ENCODE data around the gene TSACC. TPM values are rescaled to one million over a fixed set of nuclear protein-coding genes. Genes with fewer than 3 reads are reported as not detected.

Gene TSACC
- total RNA-seq, 1 donor from 2014 or later: not detected

DNA sequence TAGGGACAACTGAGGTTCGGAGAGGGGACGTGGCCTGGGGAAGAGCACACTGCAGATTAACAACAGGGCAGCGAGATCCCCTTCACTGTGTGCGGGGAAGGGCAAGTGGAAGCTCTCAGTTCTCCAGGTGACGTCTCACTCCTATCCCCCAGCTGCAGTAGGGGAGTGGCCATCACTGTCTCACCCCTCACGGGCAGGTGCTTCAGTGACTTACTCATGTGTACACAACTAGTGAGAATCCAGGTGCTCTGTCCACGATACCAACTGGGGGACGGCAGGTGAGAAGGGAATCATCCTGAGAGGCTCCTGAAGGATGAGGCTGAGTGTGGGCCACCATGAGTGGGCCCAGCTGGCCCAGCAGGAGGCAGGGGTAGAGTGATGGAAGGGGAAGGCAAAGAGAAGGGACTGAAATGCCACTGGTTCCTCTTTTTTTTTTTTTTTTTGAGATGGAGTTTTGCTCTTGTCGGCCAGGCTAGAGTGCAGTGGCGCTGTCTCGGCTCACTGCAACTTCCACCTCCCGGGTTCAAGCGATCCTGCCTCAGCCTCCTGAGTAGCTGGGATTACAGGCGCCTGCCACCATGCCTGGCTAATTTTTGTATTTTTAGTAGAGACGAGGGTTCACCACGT, 56.6 kb downstream of the TSACC start:
- no peaks in the 10 kb centered on the region for H3K4me1 Mint-ChIP-seq (ENCODE audit: low read depth)
- H3K27me3 Mint-ChIP-seq (ENCODE audit: insufficient read depth): peaks cover 10% of the 10 kb centered on the region
- no peak overlapping the region for H3K4me3 Mint-ChIP-seq
- no peaks in the 10 kb centered on the region for H3K36me3 Mint-ChIP-seq (ENCODE audit: low read depth)
- no peak overlapping the region for H3K27ac Mint-ChIP-seq
- intact Hi-C loops (cut with micrococcal nuclease): no loop called here
- DNase-seq (ENCODE audit: low spot score): no peak
- no peaks in the 10 kb centered on the region for H3K9me3 Mint-ChIP-seq

Other genes starting within 250 kb of the TSACC start
- 80.1 and 84.1 TPM in 2 replicates for gene LMNA, start 223.8 kb upstream of the TSACC start, total RNA-seq
- 8.8 and 9.0 TPM in 2 replicates for gene SEMA4A, start 184.9 kb upstream of the TSACC start, total RNA-seq
- 67.6 and 79.3 TPM in 2 replicates for gene SLC25A44, start 144.4 kb upstream of the TSACC start, total RNA-seq
- gene PMF1, start 125.5 kb upstream of the TSACC start, total RNA-seq: 105 and 111 TPM in 2 replicates
- gene BGLAP, start 96.3 kb upstream of the TSACC start, total RNA-seq: 1.8 and 2.5 TPM in 2 replicates
- gene PAQR6, start 90.5 kb upstream of the TSACC start, total RNA-seq: 5.0 and 5.2 TPM in 2 replicates
- 95.6 TPM in 2 replicates for gene SMG5, start 55.7 kb upstream of the TSACC start, total RNA-seq
- 8.9 and 9.6 TPM in 2 replicates for gene TMEM79, start 54.2 kb upstream of the TSACC start, total RNA-seq
- 17.2 and 20.3 TPM in 2 replicates for gene GLMP, start 42.8 kb upstream of the TSACC start, total RNA-seq
- gene VHLL, start 39.2 kb upstream of the TSACC start, total RNA-seq: 0.56 TPM in 1 of 2 replicates, not detected in the other
- gene CCT3, start 234 bp upstream of the TSACC start, total RNA-seq: 567 and 570 TPM in 2 replicates
- gene RHBG, start 30.7 kb downstream of the TSACC start, total RNA-seq: not detected in 2 replicates
- 36.3 and 37.0 TPM in 2 replicates for gene MEF2D, start 162.2 kb downstream of the TSACC start, total RNA-seq
- 10.3 and 11.2 TPM in 2 replicates for gene IQGAP3, start 234.0 kb downstream of the TSACC start, total RNA-seq
- 3.7 and 4.1 TPM in 2 replicates for gene TTC24, start 241.2 kb downstream of the TSACC start, total RNA-seq